GM23338 (cell line): ENCODE results near the gene GPR162.

Source experiments
- CREB1 ChIP-seq: fragments of 250-450 bp; sonication (Bioruptor Pico); IDR thresholded peaks from 2 replicates; pipeline ENCODE4 v1.5.0; 2020; ENCODE audit warnings: low read depth, mild to moderate bottlenecking, moderate library complexity
- EZH2 ChIP-seq: fragments of 200-600 bp; sonication (generic); IDR thresholded peaks from one replicate; pipeline ENCODE4 v1.8.0; 2017; ENCODE audit warnings: antibody characterized with exemption, mild to moderate bottlenecking, low read depth; ENCODE audit not compliant: unreplicated experiment
- EZH2phosphoT487 ChIP-seq: fragments of 200-600 bp; sonication (generic); IDR thresholded peaks from one replicate; pipeline ENCODE4 v1.8.1; 2018; ENCODE audit warnings: antibody characterized with exemption; ENCODE audit not compliant: unreplicated experiment
- JUNB ChIP-seq: IDR thresholded peaks from one replicate; pipeline ENCODE4 v1.6.1; 2016; ENCODE audit warnings: antibody characterized with exemption; ENCODE audit not compliant: unreplicated experiment
- POLR2AphosphoS5 ChIP-seq: IDR thresholded peaks from 2 replicates; pipeline ENCODE4 v1.6.1; 2016; ENCODE audit warnings: antibody characterized with exemption, low read depth
- ZNF114 ChIP-seq: fragments of 250-450 bp; sonication (Bioruptor Pico); IDR thresholded peaks from 2 replicates; pipeline ENCODE4 v1.5.0; 2020; ENCODE audit warnings: mild to moderate bottlenecking, moderate library complexity
- TF ChIP-seq, protein P1 (sequence below): IDR thresholded peaks from one replicate; pipeline ENCODE4 v1.6.1; 2018; ENCODE audit warnings: antibody characterized with exemption; ENCODE audit not compliant: unreplicated experiment
- TF ChIP-seq, protein P2 (sequence below), 2 experiments: fragments of 200-600 bp in 1 of 2; sonication (generic) in 1 of 2; conservative IDR thresholded peaks; 2 replicates each; pipeline versions ENCODE4 v1.5.1 to v1.6.1; 2016 to 2017; ENCODE audit warnings: antibody characterized with exemption in 2 of 2, low read depth in 2 of 2, mild to moderate bottlenecking in 2 of 2, moderate library complexity in 1 of 2
- TF ChIP-seq, protein P3 (sequence below): IDR thresholded peaks from 2 replicates; pipeline ENCODE4 v1.6.1; 2016; ENCODE audit warnings: antibody characterized with exemption

DNA sequence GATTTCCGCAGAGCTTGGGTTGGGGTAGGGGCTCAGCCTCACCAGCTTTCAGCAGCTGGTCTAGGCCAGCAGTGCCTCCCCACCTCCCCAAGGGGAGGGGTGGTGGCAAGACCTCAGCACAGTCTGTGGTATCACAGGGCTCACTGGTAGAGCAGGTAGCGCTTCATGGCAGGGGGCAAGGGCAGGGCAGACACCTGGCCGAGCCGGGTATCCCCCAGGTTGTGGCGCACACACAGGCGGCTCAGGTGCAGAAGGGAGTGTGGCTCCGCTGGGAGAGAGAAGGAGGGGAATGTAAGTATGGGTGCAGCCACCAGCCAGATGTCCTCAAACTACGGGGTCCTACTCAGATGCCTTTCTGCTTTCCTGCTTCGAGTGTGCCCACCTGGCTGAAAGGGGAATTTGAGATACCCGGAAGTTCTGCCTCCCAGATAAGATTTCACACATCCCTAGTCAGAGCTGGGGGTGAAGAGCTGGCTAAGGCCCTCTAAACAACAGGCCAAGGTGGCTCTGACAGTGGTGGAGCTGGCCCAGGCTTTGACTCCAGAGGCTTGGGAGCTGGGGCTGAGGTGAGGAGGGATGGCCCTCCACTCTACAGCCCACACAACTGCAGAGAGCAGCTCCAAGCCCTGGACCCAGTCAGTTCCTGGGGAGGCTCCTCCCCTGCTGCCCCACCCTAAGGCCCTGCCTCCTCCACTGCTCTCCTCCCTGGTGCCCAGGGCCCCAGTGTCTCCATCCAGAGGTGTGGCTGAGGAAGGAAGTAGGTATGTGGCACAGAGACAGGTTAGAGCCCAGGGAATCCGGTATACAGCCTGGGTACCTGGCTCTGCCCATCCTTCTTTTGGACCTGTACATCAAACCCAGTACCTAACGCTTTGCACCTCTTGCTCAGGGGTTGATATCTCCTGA, 49.7 kb downstream of the GPR162 start:
- TF ChIP-seq EZH2phosphoT487 (no peak), EZH2 (no peak), CREB1 (CRISPR knock-in tag) (no peak), POLR2AphosphoS5 (peak; percentile 43), JUNB (no peak), ZNF114 (CRISPR knock-in tag) (no peak)
- TF ChIP-seq, protein P1, sequence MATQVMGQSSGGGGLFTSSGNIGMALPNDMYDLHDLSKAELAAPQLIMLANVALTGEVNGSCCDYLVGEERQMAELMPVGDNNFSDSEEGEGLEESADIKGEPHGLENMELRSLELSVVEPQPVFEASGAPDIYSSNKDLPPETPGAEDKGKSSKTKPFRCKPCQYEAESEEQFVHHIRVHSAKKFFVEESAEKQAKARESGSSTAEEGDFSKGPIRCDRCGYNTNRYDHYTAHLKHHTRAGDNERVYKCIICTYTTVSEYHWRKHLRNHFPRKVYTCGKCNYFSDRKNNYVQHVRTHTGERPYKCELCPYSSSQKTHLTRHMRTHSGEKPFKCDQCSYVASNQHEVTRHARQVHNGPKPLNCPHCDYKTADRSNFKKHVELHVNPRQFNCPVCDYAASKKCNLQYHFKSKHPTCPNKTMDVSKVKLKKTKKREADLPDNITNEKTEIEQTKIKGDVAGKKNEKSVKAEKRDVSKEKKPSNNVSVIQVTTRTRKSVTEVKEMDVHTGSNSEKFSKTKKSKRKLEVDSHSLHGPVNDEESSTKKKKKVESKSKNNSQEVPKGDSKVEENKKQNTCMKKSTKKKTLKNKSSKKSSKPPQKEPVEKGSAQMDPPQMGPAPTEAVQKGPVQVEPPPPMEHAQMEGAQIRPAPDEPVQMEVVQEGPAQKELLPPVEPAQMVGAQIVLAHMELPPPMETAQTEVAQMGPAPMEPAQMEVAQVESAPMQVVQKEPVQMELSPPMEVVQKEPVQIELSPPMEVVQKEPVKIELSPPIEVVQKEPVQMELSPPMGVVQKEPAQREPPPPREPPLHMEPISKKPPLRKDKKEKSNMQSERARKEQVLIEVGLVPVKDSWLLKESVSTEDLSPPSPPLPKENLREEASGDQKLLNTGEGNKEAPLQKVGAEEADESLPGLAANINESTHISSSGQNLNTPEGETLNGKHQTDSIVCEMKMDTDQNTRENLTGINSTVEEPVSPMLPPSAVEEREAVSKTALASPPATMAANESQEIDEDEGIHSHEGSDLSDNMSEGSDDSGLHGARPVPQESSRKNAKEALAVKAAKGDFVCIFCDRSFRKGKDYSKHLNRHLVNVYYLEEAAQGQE = no peak
- TF ChIP-seq, protein P2, sequence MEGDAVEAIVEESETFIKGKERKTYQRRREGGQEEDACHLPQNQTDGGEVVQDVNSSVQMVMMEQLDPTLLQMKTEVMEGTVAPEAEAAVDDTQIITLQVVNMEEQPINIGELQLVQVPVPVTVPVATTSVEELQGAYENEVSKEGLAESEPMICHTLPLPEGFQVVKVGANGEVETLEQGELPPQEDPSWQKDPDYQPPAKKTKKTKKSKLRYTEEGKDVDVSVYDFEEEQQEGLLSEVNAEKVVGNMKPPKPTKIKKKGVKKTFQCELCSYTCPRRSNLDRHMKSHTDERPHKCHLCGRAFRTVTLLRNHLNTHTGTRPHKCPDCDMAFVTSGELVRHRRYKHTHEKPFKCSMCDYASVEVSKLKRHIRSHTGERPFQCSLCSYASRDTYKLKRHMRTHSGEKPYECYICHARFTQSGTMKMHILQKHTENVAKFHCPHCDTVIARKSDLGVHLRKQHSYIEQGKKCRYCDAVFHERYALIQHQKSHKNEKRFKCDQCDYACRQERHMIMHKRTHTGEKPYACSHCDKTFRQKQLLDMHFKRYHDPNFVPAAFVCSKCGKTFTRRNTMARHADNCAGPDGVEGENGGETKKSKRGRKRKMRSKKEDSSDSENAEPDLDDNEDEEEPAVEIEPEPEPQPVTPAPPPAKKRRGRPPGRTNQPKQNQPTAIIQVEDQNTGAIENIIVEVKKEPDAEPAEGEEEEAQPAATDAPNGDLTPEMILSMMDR (conservative IDR thresholded peaks at IDR 0.05; ENCODE audit: low read depth in 2 of 2) = no peak
- TF ChIP-seq, protein P3, sequence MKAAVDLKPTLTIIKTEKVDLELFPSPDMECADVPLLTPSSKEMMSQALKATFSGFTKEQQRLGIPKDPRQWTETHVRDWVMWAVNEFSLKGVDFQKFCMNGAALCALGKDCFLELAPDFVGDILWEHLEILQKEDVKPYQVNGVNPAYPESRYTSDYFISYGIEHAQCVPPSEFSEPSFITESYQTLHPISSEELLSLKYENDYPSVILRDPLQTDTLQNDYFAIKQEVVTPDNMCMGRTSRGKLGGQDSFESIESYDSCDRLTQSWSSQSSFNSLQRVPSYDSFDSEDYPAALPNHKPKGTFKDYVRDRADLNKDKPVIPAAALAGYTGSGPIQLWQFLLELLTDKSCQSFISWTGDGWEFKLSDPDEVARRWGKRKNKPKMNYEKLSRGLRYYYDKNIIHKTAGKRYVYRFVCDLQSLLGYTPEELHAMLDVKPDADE = no peak
